Sigmoid colon (tissue), 4 donors: ENCODE data around the gene LPP.

Source experiments
- CTCF ChIP-seq, 4 experiments: fragments of 450-650 bp in 3 of 4; fragments of 200-600 bp in 1 of 4; IDR thresholded peaks; one replicate each; pipeline ENCODE4 v1.5.1; 2016 to 2019; ENCODE audit warnings: antibody characterized with exemption in 4 of 4, mild to moderate bottlenecking in 3 of 4, moderate library complexity in 2 of 4
- EP300 ChIP-seq, 4 donors: sonication (generic); formaldehyde crosslinking; IDR thresholded peaks; one replicate each; pipeline ENCODE4 v1.6.1; 2017; ENCODE audit warnings: antibody characterized with exemption in 4 of 4
- POLR2A ChIP-seq, 2 donors: fragments of 450-650 bp; IDR thresholded peaks; one replicate each; pipeline ENCODE4 v1.6.1; 2016; ENCODE audit warnings: antibody characterized with exemption in 2 of 2, mild to moderate bottlenecking in 2 of 2, moderate library complexity in 2 of 2

- TF ChIP-seq CTCF (IDR thresholded peaks at IDR 0.05): no peak
- TF ChIP-seq EP300 (IDR thresholded peaks at IDR 0.05): no peak
- no peak for TF ChIP-seq POLR2A (IDR thresholded peaks at IDR 0.05)
Observed at GRCh38 chr3:188452158-188452772, 298.3 kb downstream of the LPP start.
